GM10266 (cell line): ENCODE measurements around the gene SMIM26.

Source experiments
- DNase-seq: peaks from one replicate; pipeline ENCODE4 v3.0.0; 2012; ENCODE audit errors: extremely low spot score
- CTCF ChIP-seq: IDR thresholded peaks from 2 replicates; pipeline ENCODE4 v1.5.1; 2012; ENCODE audit warnings: mild to moderate bottlenecking, low read depth; ENCODE audit not compliant: control insufficient read depth, insufficient read depth; ENCODE audit errors: missing control alignments

The SMIM26 gene

GRCh38 chr20:18532626-18533025, 34.6 kb upstream of the SMIM26 start:
- no peak for TF ChIP-seq CTCF
- no peak for DNase-seq

GRCh38 chr20:18533491-18533890, 33.7 kb upstream of the SMIM26 start:
- no peak for DNase-seq
- no peak for TF ChIP-seq CTCF

GRCh38 chr20:18533978-18534644, 33.1 kb upstream of the SMIM26 start:
- no peak for DNase-seq
- TF ChIP-seq CTCF = no peak

DNA sequence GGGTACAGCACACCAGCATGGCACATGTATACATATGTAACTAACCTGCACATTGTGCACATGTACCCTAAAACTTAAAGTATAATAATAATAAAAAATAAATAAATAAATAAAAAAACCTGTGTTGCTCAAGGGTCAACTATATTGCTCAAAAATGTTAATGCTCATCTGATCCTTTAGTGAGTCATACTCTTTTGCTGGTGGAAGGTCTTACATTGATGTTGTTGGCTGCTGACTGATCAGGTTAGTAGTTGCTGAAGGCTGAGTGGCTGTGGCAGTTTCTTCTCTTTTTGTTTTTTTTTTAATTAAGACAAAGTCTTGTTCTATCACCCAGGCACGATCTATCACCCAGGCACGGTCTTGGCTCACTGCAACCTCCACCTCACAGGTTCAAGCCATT, 29.6 kb upstream of the SMIM26 start:
- TF ChIP-seq CTCF = no peak
- DNase-seq = no peak

DNA sequence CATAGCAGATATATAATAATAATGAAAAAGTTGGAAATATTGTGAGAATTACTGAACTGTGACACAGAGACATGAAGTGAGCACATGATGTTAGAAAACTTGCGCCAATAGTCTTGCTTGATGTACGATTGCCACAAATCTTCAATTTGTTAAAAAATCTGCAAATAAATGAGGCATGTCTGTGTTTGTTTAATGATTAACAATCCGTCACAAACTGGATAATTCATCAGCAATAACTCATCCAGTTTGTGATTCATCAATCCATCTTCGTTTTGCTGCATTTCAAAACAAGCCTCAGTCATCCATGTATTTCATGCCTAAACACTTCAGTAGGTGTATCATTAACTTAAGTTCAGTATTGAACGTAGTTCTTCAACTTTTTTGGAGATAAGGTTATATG, 25.5 kb upstream of the SMIM26 start:
- no peak for TF ChIP-seq CTCF
- no peak for DNase-seq

- no peak for DNase-seq
- no peak for TF ChIP-seq CTCF
Observed at GRCh38 chr20:18543216-18543615, 24.0 kb upstream of the SMIM26 start.

DNA sequence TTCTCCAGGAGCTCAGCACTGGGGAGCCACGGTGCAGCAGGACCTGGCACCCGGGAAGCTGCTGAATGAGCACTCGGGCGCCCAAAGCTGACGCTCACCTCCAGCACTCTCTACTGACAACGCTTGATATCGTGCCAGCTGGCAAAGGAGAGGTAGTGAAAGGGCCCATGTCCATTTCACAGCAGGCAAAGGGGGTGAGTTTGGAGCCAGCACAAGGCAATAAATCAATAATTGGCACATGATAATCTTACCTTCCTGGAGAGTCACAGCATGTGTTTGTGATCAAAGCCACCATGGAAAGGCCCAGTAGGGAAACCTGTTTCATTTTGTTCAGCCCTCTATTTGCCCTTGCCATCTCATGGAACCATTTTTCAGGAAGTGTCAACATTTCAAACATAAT, 23.3 kb upstream of the SMIM26 start:
- no peak for DNase-seq
- no peak for TF ChIP-seq CTCF
